Measurements from ENCODE around the gene ERICH3. TPM values are rescaled to one million over a fixed set of nuclear protein-coding genes. Genes with fewer than 3 reads are reported as not detected.

ERICH3 gene
- total and polyA plus RNA-seq, 10 of the 15 experiments (the other 5 are each of a cell fraction or from before 2014, with no cell fraction given): 0.03 to 0.09 (median 0.08) TPM; not detected in 7

- TF ChIP-seq STAT1 (conservative IDR thresholded peaks at IDR 0.05) (no peak), HDGF (IDR thresholded peaks at IDR 0.05) (no peak), TBL1XR1 (IDR thresholded peaks at IDR 0.05; ENCODE audit: low read depth, low read length) (no peak), IKZF1 (conservative IDR thresholded peaks at IDR 0.05) (no peak), TCF3 (IDR thresholded peaks at IDR 0.05; ENCODE audit: borderline replicate concordance, insufficient read depth, low read depth, low read length) (no peak), ZNF592 (IDR thresholded peaks at IDR 0.05) (no peak), BMI1 (IDR thresholded peaks at IDR 0.05; ENCODE audit: borderline replicate concordance) (no peak)
These were observed 19.9 kb upstream of the ERICH3 start (continued) for GRCh38 chr1:74693473-74693872.

- H3K36me3 ChIP-seq (ENCODE audit: control insufficient read depth in 2 of 2, insufficient read depth in 2 of 2, low read length in 1 of 2): no peaks in the 10 kb centered on the region
- H3K4me3 ChIP-seq: no peak overlapping the region
- no peaks in the 10 kb centered on the region; the same call in 1 of the 2 replicates for H3K4me1 ChIP-seq (ENCODE audit: control insufficient read depth, insufficient read depth, low read length)
- no peaks in the 10 kb centered on the region for H3K9me3 ChIP-seq (replicated peaks; ENCODE audit: control insufficient read depth, insufficient read depth, low read length)
- in situ Hi-C loops (cut with MboI) (no loop called here), intact Hi-C loops (cut with micrococcal nuclease; ENCODE audit: unreplicated experiment) (loop anchor here (5.0 kb wide), 1 partner anchor 494 kb away; the partner anchor contains the start of genes FPGT and LRRIQ3)
- H3K9ac ChIP-seq (ENCODE audit: control insufficient read depth, insufficient read depth, low read length): no peak overlapping the region
- FAIRE-seq (no peak), DNase-seq (ENCODE audit: low read depth, low spot score) (no peak), ATAC-seq (no peak)
- POLR2A ChIA-PET: no interaction called here
- H3K27me3 ChIP-seq (replicated peaks in 1 of 2; ENCODE audit: control insufficient read depth in 2 of 2, insufficient read depth in 2 of 2, low read length in 1 of 2): no peaks in the 10 kb centered on the region
- no TSS peak for BruUV-seq (replicated peaks)
- H3K4me2 ChIP-seq (ENCODE audit: control insufficient read depth, insufficient read depth): no peak overlapping the region
- 82% methylated on average over 4 of the region's 4 CpGs for WGBS (ENCODE audit: insufficient coverage, insufficient replicate concordance, low lambda C conversion rate, missing lambda C conversion rate)
- RAD21 ChIA-PET (ENCODE audit: unreplicated experiment): interaction anchor here (1.1 to 5.3 kb wide), 5 partner anchors 31 to 222 kb away, joined by 3 to 47 read pairs (median 6); partner anchors contain the start of genes CRYZ and TYW3
- no peak overlapping the region for H3K27ac ChIP-seq (ENCODE audit: control insufficient read depth, insufficient read depth)
- H4K20me1 ChIP-seq (ENCODE audit: control insufficient read depth, insufficient read depth): no peaks in the 10 kb centered on the region
- SMC1A ChIA-PET (ENCODE audit: uncharacterized antibody, unreplicated experiment): interaction anchor here (0.8 to 5.7 kb wide), 12 partner anchors 8 to 222 kb away, joined by 3 to 58 read pairs (median 4); partner anchors contain the start of genes CRYZ and TYW3
- CTCF ChIA-PET: interaction anchor here (0.7 to 5.1 kb wide), 12 partner anchors 8 to 222 kb away, joined by 3 to 92 read pairs (median 12); partner anchors contain the start of genes CRYZ, ERICH3 and TYW3
- no peaks in the 10 kb centered on the region for H3K79me2 ChIP-seq (ENCODE audit: control insufficient read depth, insufficient read depth, low read length)
- no peak overlapping the region for H2AFZ ChIP-seq (ENCODE audit: control insufficient read depth, low read depth, low read length)
- no peak for TF ChIP-seq RCOR1 (conservative IDR thresholded peaks at IDR 0.05; ENCODE audit: low read depth, low read length)
- TF ChIP-seq KDM1A (IDR thresholded peaks at IDR 0.05; ENCODE audit: borderline replicate concordance): no peak
- no peak for TF ChIP-seq RB1 (IDR thresholded peaks at IDR 0.05; ENCODE audit: borderline replicate concordance)
- no peak for TF ChIP-seq PML (IDR thresholded peaks at IDR 0.05; ENCODE audit: low read length)
- TF ChIP-seq GATAD2B (conservative IDR thresholded peaks at IDR 0.05; ENCODE audit: low read depth): no peak
- no peak for TF ChIP-seq BACH1 (IDR thresholded peaks at IDR 0.05; ENCODE audit: borderline replicate concordance)
- TF ChIP-seq NR2C1 (IDR thresholded peaks at IDR 0.05): no peak
- no peak for TF ChIP-seq ZNF24 (IDR thresholded peaks at IDR 0.05)
- TF ChIP-seq PKNOX1 (IDR thresholded peaks at IDR 0.05): no peak
These were observed 17.3 kb upstream of the ERICH3 start for GRCh38 chr1:74690909-74691308.
